Measurements from ENCODE around the gene RANBP17.

DNA sequence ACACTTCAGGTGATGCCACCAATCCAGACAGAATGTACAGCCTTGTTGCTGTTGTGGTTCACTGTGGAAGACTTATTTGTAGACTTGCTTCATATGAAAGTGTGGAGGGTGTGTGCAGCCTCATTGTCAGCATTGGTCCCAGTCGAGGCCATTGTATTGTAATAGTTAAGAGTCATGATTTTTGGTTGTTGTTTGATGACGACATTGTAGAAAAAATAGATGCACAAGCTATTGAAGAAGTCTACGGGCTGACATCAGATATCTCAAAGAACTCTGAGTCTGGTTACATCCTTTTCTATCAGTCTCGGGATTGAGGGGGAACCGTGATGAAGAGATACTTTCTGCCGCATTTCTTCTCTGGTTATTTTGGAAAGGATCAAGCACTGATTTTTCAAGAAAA is 390.9 kb downstream of the RANBP17 start:
- TF ChIP-seq, protein P1, sequence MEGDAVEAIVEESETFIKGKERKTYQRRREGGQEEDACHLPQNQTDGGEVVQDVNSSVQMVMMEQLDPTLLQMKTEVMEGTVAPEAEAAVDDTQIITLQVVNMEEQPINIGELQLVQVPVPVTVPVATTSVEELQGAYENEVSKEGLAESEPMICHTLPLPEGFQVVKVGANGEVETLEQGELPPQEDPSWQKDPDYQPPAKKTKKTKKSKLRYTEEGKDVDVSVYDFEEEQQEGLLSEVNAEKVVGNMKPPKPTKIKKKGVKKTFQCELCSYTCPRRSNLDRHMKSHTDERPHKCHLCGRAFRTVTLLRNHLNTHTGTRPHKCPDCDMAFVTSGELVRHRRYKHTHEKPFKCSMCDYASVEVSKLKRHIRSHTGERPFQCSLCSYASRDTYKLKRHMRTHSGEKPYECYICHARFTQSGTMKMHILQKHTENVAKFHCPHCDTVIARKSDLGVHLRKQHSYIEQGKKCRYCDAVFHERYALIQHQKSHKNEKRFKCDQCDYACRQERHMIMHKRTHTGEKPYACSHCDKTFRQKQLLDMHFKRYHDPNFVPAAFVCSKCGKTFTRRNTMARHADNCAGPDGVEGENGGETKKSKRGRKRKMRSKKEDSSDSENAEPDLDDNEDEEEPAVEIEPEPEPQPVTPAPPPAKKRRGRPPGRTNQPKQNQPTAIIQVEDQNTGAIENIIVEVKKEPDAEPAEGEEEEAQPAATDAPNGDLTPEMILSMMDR (conservative IDR thresholded peaks at IDR 0.05; ENCODE audit: low read depth, low read length), result no peak
- TF ChIP-seq RCOR1 (IDR thresholded peaks at IDR 0.05; ENCODE audit: insufficient replicate concordance, low read length) (no peak), FOS (IDR thresholded peaks at IDR 0.05; ENCODE audit: low read depth, low read length) (no peak), POLR2A (IDR thresholded peaks at IDR 0.05; ENCODE audit: low read depth, low read length) (no peak), RAD21 (IDR thresholded peaks at IDR 0.05; ENCODE audit: low read length) (no peak), MAZ (IDR thresholded peaks at IDR 0.05; ENCODE audit: borderline replicate concordance, low read depth, low read length) (no peak), CEBPB (IDR thresholded peaks at IDR 0.05; ENCODE audit: low read depth, low read length) (no peak), SMC3 (IDR thresholded peaks at IDR 0.05; ENCODE audit: low read depth, low read length) (no peak)

Data from IMR-90 (cell line).